Measurements from ENCODE around the gene DDX24.

The DDX24 gene

GRCh38 chr14:94114589-94115057 is 33.6 kb upstream of the DDX24 start:
- Histone ChIP-seq H2AFZ (ENCODE audit: low read depth, low read length) (no peak overlapping the region), H3K36me3 (ENCODE audit: control insufficient read depth in 1 of 2, insufficient read depth in 2 of 2, low read depth in 1 of 2, low read length in 2 of 2) (peaks cover 0 to 3% of the 10 kb centered on the region in 2 experiments), H2BK5ac (ENCODE audit: low read depth, low read length, poor library complexity, severe bottlenecking) (no peak overlapping the region), H3K14ac (ENCODE audit: low read length in 2 of 2) (peak overlapping the region in 1 of 2 experiments; percentile 11), H3K27me3 (ENCODE audit: control insufficient read depth in 1 of 2, insufficient read depth in 1 of 2, low read length in 2 of 2) (peaks cover 5 to 49% of the 10 kb centered on the region in 2 experiments), H3K9ac (ENCODE audit: low read length) (no peak overlapping the region), H3K4me3 (ENCODE audit: insufficient read depth in 1 of 2, low read depth in 1 of 2, low read length in 2 of 2) (no peak overlapping the region), H2AK5ac (ENCODE audit: low read length, severe bottlenecking) (no peak overlapping the region), H2BK120ac (ENCODE audit: low read depth, low read length) (no peak overlapping the region), H3K23ac (ENCODE audit: low read length in 2 of 2) (peak overlapping the region in 1 of 2 experiments; percentile 76), H3K4me1 (ENCODE audit: control insufficient read depth, insufficient read depth, low read depth, low read length) (no peaks in the 10 kb centered on the region), H3K18ac (ENCODE audit: low read depth in 1 of 2, low read length in 2 of 2) (no peak overlapping the region), H3K27ac (ENCODE audit: low read length, poor library complexity, severe bottlenecking) (no peak overlapping the region), H3K9me3 (ENCODE audit: control insufficient read depth, low read length) (peaks cover 4% of the 10 kb centered on the region), H4K91ac (ENCODE audit: low read length) (no peak overlapping the region), H3K4me2 (ENCODE audit: low read length, poor library complexity, severe bottlenecking) (no peak overlapping the region), H2BK15ac (ENCODE audit: low read depth, poor library complexity, severe bottlenecking) (no peak overlapping the region), H3K79me1 (replicated peaks; ENCODE audit: low read length, poor library complexity, severe bottlenecking) (no peaks in the 10 kb centered on the region), H2BK12ac (ENCODE audit: low read length in 2 of 2) (no peak overlapping the region), H3K4ac (ENCODE audit: low read depth in 1 of 2, low read length in 2 of 2) (no peak overlapping the region), H4K8ac (ENCODE audit: low read length) (no peak overlapping the region)
- no peak for DNase-seq
- 92% methylated on average over 5 of the region's 5 CpGs for WGBS

- no peak overlapping the region for H3K18ac ChIP-seq (ENCODE audit: low read depth in 1 of 2, low read length in 2 of 2)
- no peaks in the 10 kb centered on the region for H3K4me1 ChIP-seq (ENCODE audit: control insufficient read depth, insufficient read depth, low read depth, low read length)
- H2BK15ac ChIP-seq (ENCODE audit: low read depth, poor library complexity, severe bottlenecking) = no peak overlapping the region
- H2BK12ac ChIP-seq (ENCODE audit: low read length in 2 of 2) = no peak overlapping the region
- WGBS = 93% methylated on average over 5 of the region's 5 CpGs
- no peak overlapping the region for H2AK5ac ChIP-seq (ENCODE audit: low read length, severe bottlenecking)
- no peak overlapping the region for H3K4ac ChIP-seq (ENCODE audit: low read depth in 1 of 2, low read length in 2 of 2)
- no peak overlapping the region for H2BK120ac ChIP-seq (ENCODE audit: low read depth, low read length)
- H3K36me3 ChIP-seq (ENCODE audit: control insufficient read depth in 1 of 2, insufficient read depth in 2 of 2, low read depth in 1 of 2, low read length in 2 of 2) = peaks cover 0 to 3% of the 10 kb centered on the region in 2 experiments
- H3K23ac ChIP-seq (ENCODE audit: low read length in 2 of 2) = peak overlapping the region in 1 of 2 experiments; percentile 47
- H3K79me1 ChIP-seq (replicated peaks; ENCODE audit: low read length, poor library complexity, severe bottlenecking) = no peaks in the 10 kb centered on the region
- DNase-seq = no peak
- H3K27me3 ChIP-seq (ENCODE audit: control insufficient read depth in 1 of 2, insufficient read depth in 1 of 2, low read length in 2 of 2) = peaks cover 5 to 43% of the 10 kb centered on the region in 2 experiments
- H3K4me2 ChIP-seq (ENCODE audit: low read length, poor library complexity, severe bottlenecking) = no peak overlapping the region
- H3K14ac ChIP-seq (ENCODE audit: low read length in 2 of 2) = no peak overlapping the region
- H3K9ac ChIP-seq (ENCODE audit: low read length) = no peak overlapping the region
- H4K8ac ChIP-seq (ENCODE audit: low read length) = no peak overlapping the region
- H3K9me3 ChIP-seq (ENCODE audit: control insufficient read depth, low read length) = no peaks in the 10 kb centered on the region
- no peak overlapping the region for H2BK5ac ChIP-seq (ENCODE audit: low read depth, low read length, poor library complexity, severe bottlenecking)
- H3K27ac ChIP-seq (ENCODE audit: low read length, poor library complexity, severe bottlenecking) = no peak overlapping the region
- no peak overlapping the region for H2AFZ ChIP-seq (ENCODE audit: low read depth, low read length)
- no peak overlapping the region for H3K4me3 ChIP-seq (ENCODE audit: insufficient read depth in 1 of 2, low read depth in 1 of 2, low read length in 2 of 2)
- H4K91ac ChIP-seq (ENCODE audit: low read length) = no peak overlapping the region
Measured at GRCh38 chr14:94113908-94114588, 33.0 kb upstream of the DDX24 start.

DNA sequence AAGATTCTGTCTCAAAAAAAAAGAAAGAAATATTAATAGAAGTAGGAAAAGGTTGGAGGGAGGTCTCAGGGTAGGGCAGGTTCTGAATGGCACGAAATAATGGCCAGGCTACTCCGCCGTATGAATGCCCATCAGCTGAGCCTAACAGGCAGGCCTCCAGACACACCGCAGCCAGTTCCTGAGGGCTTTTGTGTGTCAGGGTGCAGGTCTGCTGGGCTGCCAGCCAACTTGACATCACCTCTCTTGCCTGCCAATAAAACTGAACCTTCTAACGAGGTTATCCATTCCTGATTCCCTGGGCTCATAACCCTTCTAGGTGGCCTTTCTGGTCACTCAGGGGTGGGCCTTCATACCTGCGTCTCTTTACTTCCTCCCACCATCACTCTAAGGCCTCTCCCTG is 32.5 kb upstream of the DDX24 start:
- Histone ChIP-seq H2BK5ac (ENCODE audit: low read depth, low read length, poor library complexity, severe bottlenecking) (no peak overlapping the region), H3K4me3 (ENCODE audit: insufficient read depth in 1 of 2, low read depth in 1 of 2, low read length in 2 of 2) (no peak overlapping the region), H3K27me3 (ENCODE audit: control insufficient read depth in 1 of 2, insufficient read depth in 1 of 2, low read length in 2 of 2) (peaks cover 5 to 37% of the 10 kb centered on the region in 2 experiments), H3K9ac (ENCODE audit: low read length) (no peak overlapping the region), H2AFZ (ENCODE audit: low read depth, low read length) (no peak overlapping the region), H2AK5ac (ENCODE audit: low read length, severe bottlenecking) (no peak overlapping the region), H4K8ac (ENCODE audit: low read length) (no peak overlapping the region), H3K4me2 (ENCODE audit: low read length, poor library complexity, severe bottlenecking) (no peak overlapping the region), H3K27ac (ENCODE audit: low read length, poor library complexity, severe bottlenecking) (no peak overlapping the region), H4K91ac (ENCODE audit: low read length) (no peak overlapping the region), H3K36me3 (ENCODE audit: control insufficient read depth in 1 of 2, insufficient read depth in 2 of 2, low read depth in 1 of 2, low read length in 2 of 2) (peaks cover 0 to 3% of the 10 kb centered on the region in 2 experiments), H3K4ac (ENCODE audit: low read depth in 1 of 2, low read length in 2 of 2) (no peak overlapping the region), H2BK12ac (ENCODE audit: low read length in 2 of 2) (no peak overlapping the region), H3K23ac (ENCODE audit: low read length in 2 of 2) (no peak overlapping the region), H3K9me3 (ENCODE audit: control insufficient read depth, low read length) (no peaks in the 10 kb centered on the region), H2BK15ac (ENCODE audit: low read depth, poor library complexity, severe bottlenecking) (no peak overlapping the region), H3K14ac (ENCODE audit: low read length in 2 of 2) (no peak overlapping the region), H3K4me1 (ENCODE audit: control insufficient read depth, insufficient read depth, low read depth, low read length) (no peaks in the 10 kb centered on the region), H2BK120ac (ENCODE audit: low read depth, low read length) (no peak overlapping the region), H3K18ac (ENCODE audit: low read depth in 1 of 2, low read length in 2 of 2) (no peak overlapping the region), H3K79me1 (replicated peaks; ENCODE audit: low read length, poor library complexity, severe bottlenecking) (no peaks in the 10 kb centered on the region)
- WGBS = 76% methylated on average over 6 of the region's 6 CpGs
- DNase-seq = no peak

DNA sequence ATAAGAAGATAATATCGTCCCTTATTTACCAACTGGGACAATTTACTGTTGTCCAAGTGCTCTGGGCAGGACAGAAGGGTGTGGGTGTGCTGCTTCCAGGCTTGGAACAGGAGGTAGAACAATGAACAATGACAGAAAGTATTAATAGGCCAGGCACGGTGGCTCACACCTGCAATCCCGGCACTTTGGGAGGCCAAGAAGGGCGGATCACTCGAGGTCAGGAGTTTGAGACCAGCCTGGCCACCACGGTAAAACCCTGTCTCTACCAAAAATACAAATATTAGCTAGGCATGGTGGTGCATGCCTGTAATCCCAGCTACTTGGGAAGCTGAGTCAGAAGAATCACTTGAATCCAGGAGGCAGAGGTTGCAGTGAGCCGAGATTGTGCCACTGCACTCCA is 32.1 kb upstream of the DDX24 start:
- Histone ChIP-seq H2BK5ac (ENCODE audit: low read depth, low read length, poor library complexity, severe bottlenecking) (no peak overlapping the region), H3K4ac (ENCODE audit: low read depth in 1 of 2, low read length in 2 of 2) (no peak overlapping the region), H2BK12ac (ENCODE audit: low read length in 2 of 2) (no peak overlapping the region), H2BK15ac (ENCODE audit: low read depth, poor library complexity, severe bottlenecking) (no peak overlapping the region), H2BK120ac (ENCODE audit: low read depth, low read length) (no peak overlapping the region), H4K91ac (ENCODE audit: low read length) (no peak overlapping the region), H3K9me3 (ENCODE audit: control insufficient read depth, low read length) (no peaks in the 10 kb centered on the region), H3K36me3 (ENCODE audit: control insufficient read depth in 1 of 2, insufficient read depth in 2 of 2, low read depth in 1 of 2, low read length in 2 of 2) (peaks cover 0 to 3% of the 10 kb centered on the region in 2 experiments), H3K79me1 (replicated peaks; ENCODE audit: low read length, poor library complexity, severe bottlenecking) (no peaks in the 10 kb centered on the region), H3K23ac (ENCODE audit: low read length in 2 of 2) (no peak overlapping the region), H2AK5ac (ENCODE audit: low read length, severe bottlenecking) (no peak overlapping the region), H3K18ac (ENCODE audit: low read depth in 1 of 2, low read length in 2 of 2) (no peak overlapping the region), H3K14ac (ENCODE audit: low read length in 2 of 2) (no peak overlapping the region), H3K9ac (ENCODE audit: low read length) (peak overlapping the region; percentile 90), H3K4me3 (ENCODE audit: insufficient read depth in 1 of 2, low read depth in 1 of 2, low read length in 2 of 2) (peak overlapping the region in 1 of 2 experiments; percentile 78), H2AFZ (ENCODE audit: low read depth, low read length) (no peak overlapping the region), H4K8ac (ENCODE audit: low read length) (no peak overlapping the region), H3K4me1 (ENCODE audit: control insufficient read depth, insufficient read depth, low read depth, low read length) (no peaks in the 10 kb centered on the region), H3K4me2 (ENCODE audit: low read length, poor library complexity, severe bottlenecking) (no peak overlapping the region), H3K27me3 (ENCODE audit: control insufficient read depth in 1 of 2, insufficient read depth in 1 of 2, low read length in 2 of 2) (peaks cover 5 to 37% of the 10 kb centered on the region in 2 experiments), H3K27ac (ENCODE audit: low read length, poor library complexity, severe bottlenecking) (no peak overlapping the region)
- 97% methylated on average over 6 of the region's 7 CpGs for WGBS
- no peak for DNase-seq
